H54 (cell line): Measurements from ENCODE around the gene MOV10.
"Not testable (repeated sequence)": the region's sequence is repeated elsewhere in the genome, so short reads cannot be mapped to it uniquely, and the experiment has no call there.

ENCODE experiments used
- DNase-seq: peaks from one replicate; pipeline ENCODE4 v3.0.0; 2011; ENCODE audit warnings: low spot score, mixed read lengths; ENCODE audit not compliant: insufficient read length
- FAIRE-seq: peaks from 3 replicates; lab custom pipeline; 2011; peaks lifted over from hg19 to GRCh38; lab: Jason Lieb, UNC
- POLR2A ChIP-seq: IDR thresholded peaks from 2 replicates; pipeline ENCODE4 v1.6.1; 2011; ENCODE audit warnings: low read depth, mild to moderate bottlenecking, low read length

The MOV10 gene

GRCh38 chr1:112717263-112717873 is 42.9 kb downstream of the MOV10 start:
- no peak for TF ChIP-seq POLR2A
- DNase-seq (no peak), FAIRE-seq (no peak)

GRCh38 chr1:112718691-112719418 is 44.4 kb downstream of the MOV10 start:
- no peak for FAIRE-seq
- peak; percentile 81 for DNase-seq
- TF ChIP-seq POLR2A = no peak

GRCh38 chr1:112719706-112720105 is 45.2 kb downstream of the MOV10 start:
- FAIRE-seq (no peak), DNase-seq (no peak)
- TF ChIP-seq POLR2A = no peak

- no peak for FAIRE-seq
- DNase-seq = no peak
- no peak for TF ChIP-seq POLR2A
These were observed 46.3 kb downstream of the MOV10 start for GRCh38 chr1:112720800-112721199.

- not testable (repeated sequence) for FAIRE-seq
These were observed 46.8 kb downstream of the MOV10 start for GRCh38 chr1:112721294-112721693.

GRCh38 chr1:112721966-112722524 is 47.6 kb downstream of the MOV10 start:
- no peak for DNase-seq
- no peak for FAIRE-seq
- TF ChIP-seq POLR2A = no peak

More at GRCh38 chr1:112721294-112721693, 46.8 kb downstream of the MOV10 start:
- DNase-seq = not testable (repeated sequence)

GRCh38 chr1:112722601-112723510 is 48.4 kb downstream of the MOV10 start:
- no peak for TF ChIP-seq POLR2A
- FAIRE-seq (no peak), DNase-seq (no peak)

- no peak for TF ChIP-seq POLR2A
- DNase-seq (no peak), FAIRE-seq (no peak)
These were observed 49.0 kb downstream of the MOV10 start for GRCh38 chr1:112723511-112723839.

GRCh38 chr1:112724240-112724639 is 49.8 kb downstream of the MOV10 start:
- DNase-seq, FAIRE-seq: not testable (repeated sequence)

- FAIRE-seq (no peak), DNase-seq (peak; percentile 45)
- TF ChIP-seq POLR2A = no peak
These were observed 53.3 kb downstream of the MOV10 start for GRCh38 chr1:112727716-112728115.

GRCh38 chr1:112728306-112728971 is 54.0 kb downstream of the MOV10 start:
- not testable (repeated sequence) for FAIRE-seq, DNase-seq

- FAIRE-seq, DNase-seq: not testable (repeated sequence)
These were observed 54.6 kb downstream of the MOV10 start for GRCh38 chr1:112729011-112729410.

GRCh38 chr1:112729909-112730308 is 55.5 kb downstream of the MOV10 start:
- DNase-seq = no peak
- TF ChIP-seq POLR2A = no peak
- FAIRE-seq = no peak
